HG03060 (cell line): ENCODE data around the gene DCAF16.
"Not testable (repeated sequence)": the region's sequence is repeated elsewhere in the genome, so short reads cannot be mapped to it uniquely, and the experiment has no call there.

ENCODE experiments used
- ATAC-seq: cut with Tn5 transposase; IDR thresholded peaks from one replicate; pipeline ENCODE4 v1.9.1; 2021; ENCODE audit warnings: low read depth, moderate number of reproducible peaks; ENCODE audit not compliant: unreplicated experiment

Gene DCAF16

GRCh38 chr4:17810260-17811077 lies at the start of gene DCAF16, which contains the start of gene NCAPG:
TSS of gene DCAF16 (minus strand) at chr4:17810757. CDS start at chr4:17804141, 6,616 bp downstream.
TSS of gene NCAPG (plus strand) at chr4:17810979. CDS start at chr4:17811078, 99 bp downstream.
- ATAC-seq: peak; percentile 85

- no peak for ATAC-seq
These were observed 49.3 kb upstream of the DCAF16 start for GRCh38 chr4:17859793-17860406.

DNA sequence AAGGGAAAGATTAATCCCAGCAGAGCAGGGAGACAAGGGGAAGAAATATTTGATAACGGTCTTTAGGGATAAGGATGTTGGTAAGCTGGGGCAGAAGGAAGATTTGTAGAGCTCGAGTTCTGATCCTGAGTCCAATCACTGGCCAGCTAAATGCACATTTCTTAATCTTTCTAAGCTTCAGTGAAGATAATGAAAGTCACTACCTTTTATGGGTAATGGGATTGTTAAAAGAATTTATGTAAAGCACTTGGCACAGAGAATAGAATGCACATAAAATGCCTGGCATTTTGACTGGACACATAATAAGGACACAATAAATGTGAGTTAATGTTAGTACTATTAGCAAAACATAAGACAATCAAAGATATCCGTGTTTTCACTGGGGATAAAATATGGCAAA lies 43.5 kb upstream of the DCAF16 start:
- no peak for ATAC-seq

DNA sequence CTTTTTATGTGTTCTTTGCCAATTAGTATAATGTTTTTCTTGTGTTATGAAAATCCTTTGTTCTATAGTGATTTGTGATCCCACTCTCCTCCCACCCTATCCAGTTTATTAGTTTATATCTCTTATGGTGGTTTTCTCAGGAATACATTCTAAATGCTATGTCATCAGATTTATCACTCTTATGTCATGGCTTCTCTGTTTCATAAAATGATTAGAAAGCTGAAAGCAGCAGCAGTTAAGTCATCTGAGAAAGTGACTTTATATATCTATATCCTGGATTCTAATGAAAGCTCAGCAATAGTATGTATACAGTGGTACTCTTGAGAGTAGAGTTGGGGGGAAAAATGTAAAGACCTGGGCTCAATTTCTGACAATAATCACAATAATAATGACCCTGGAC lies 41.4 kb upstream of the DCAF16 start:
- no peak for ATAC-seq

DNA sequence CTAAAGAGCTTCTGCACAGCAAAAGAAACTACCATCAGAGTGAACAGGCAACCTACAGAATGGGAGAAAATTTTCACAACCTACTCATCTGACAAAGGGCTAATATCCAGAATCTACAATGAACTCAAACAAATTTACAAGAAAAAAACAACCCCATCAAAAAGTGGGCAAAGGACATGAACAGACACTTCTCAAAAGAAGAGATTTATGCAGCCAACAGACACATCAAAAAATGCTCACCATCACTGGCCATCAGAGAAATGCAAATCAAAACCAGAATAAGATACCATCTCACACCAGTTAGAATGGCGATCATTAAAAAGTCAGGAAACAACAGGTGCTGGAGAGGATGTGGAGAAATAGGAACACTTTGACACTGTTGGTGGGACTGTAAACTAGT lies 39.7 kb upstream of the DCAF16 start:
- ATAC-seq: not testable (repeated sequence)

DNA sequence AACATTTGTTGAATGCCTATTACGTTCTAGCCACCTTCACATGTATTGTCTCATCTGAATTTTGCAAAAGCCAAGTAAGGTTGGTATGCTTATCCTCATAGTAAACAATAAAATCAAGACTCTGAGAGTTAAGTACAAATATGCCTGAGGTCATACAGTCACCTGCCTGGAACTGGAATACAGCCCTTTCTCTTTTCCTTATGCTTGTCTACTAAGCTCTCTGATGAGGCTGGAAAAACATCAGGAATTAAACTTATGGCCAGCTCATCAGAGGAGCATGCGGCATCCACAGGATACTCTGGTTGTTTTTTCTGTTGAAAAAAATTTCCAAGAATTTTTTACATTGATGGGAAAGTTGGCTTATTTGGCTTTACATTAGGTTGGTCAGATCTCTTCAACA lies 35.7 kb upstream of the DCAF16 start:
- no peak for ATAC-seq

- no peak for ATAC-seq
These were observed 13.5 kb upstream of the DCAF16 start for GRCh38 chr4:17823871-17824669.

DNA sequence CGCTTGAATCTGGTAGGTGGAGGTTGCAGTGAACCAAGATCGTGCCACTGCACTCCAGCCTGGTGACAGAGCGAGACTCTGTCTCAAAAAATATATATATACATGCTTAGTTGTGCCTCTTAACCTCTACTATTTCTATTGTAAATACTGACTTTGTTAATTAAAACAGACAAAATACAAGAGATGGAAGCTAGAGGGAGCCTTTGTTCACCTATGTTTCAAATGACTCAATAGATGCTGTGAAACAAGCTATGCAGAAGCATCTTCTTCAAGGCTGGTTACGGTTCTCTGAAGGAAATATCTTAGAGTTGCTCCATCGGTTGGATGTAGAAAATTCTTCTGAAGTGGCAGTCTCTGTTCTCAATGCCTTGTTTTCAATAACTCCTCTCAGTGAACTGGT lies 6.5 kb upstream of the DCAF16 start:
- ATAC-seq: peak; percentile 80

DNA sequence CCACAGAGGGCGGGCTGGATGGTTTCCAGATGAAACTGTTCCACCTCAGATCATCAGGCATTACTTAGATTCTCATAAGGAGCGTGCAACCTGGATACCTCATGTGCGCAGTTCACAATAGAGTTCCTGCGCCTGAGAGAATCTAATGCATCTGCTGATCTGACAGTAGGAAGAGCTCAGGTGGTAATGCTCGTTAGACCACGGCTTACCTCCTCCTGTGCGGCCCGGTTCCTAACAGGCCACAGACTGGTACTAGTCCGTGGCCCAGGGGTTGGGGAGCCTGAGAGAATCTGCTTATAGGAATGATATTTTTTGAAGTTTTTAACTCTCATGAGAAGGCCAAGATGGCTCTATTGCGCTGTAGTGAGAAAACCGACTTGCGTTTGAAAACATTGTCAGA lies 5.6 kb upstream of the DCAF16 start:
- ATAC-seq: no peak

- no peak for ATAC-seq
These were observed 3.6 kb upstream of the DCAF16 start for GRCh38 chr4:17814140-17814539.

- no peak for ATAC-seq
These were observed 2.2 kb upstream of the DCAF16 start for GRCh38 chr4:17812801-17813200.

GRCh38 chr4:17812125-17812524 lies 1.6 kb upstream of the DCAF16 start:
- no peak for ATAC-seq

- peak; percentile 6 for ATAC-seq
These were observed 584 bp upstream of the DCAF16 start for GRCh38 chr4:17811078-17811603.

GRCh38 chr4:17809667-17810066 lies 890 bp downstream of the DCAF16 start:
- ATAC-seq: no peak

- ATAC-seq: no peak
These were observed 3.1 kb downstream of the DCAF16 start for GRCh38 chr4:17807446-17807845.

DNA sequence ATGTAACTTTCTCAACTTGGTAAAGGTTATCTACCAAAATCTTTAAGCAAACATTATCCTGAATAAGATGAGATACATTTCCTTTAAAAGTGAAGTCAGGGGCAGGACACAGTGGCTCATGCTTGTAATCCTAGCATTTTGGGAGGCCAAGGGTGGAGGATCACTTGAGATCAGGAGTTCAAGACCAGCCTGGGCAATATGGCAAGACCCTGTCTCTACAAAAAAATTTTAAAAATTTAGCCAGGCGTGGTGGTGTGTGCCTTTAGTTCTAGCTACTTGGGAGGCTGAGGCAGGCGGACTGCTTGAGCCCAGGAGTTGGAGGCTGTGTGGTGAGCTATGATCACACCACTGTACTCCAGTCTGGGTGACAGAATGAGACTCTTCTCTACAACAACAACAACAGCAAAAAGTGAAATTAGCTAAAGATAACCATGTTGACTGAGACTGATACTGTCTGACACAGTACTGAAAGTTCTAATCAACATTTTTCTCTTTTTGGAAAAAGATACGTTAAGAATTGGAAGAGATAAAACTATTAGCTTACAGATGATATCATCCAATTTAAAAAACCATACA lies 4.9 kb downstream of the DCAF16 start:
- no peak for ATAC-seq

- ATAC-seq: no peak
These were observed 12.7 kb downstream of the DCAF16 start for GRCh38 chr4:17797808-17798207.

- no peak for ATAC-seq
These were observed 15.8 kb downstream of the DCAF16 start for GRCh38 chr4:17794730-17795129.

GRCh38 chr4:17788956-17789355 lies 21.6 kb downstream of the DCAF16 start:
- no peak for ATAC-seq

- no peak for ATAC-seq
These were observed 23.2 kb downstream of the DCAF16 start for GRCh38 chr4:17787315-17787714.

DNA sequence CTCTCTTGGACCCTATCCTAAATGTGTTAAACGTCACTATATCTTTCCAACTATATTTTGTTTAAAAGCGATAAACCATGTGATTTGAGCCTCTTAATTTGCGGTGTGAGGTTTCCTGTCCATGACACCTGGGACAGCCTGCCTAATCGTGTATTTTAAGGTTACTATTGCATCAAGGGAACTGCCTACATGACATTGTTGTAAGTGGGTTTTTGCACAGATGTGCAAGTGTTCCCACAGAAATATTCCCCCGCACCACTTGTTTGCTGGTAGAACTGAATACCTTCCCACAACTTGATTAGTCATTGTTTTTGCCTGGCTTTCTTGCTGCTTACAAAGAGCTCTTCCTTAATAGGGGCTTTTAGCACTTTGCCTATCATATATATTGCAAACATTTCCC lies 24.0 kb downstream of the DCAF16 start:
- no peak for ATAC-seq
